Gastroesophageal sphincter (tissue), 4 donors: ENCODE measurements around the gene ANKRD31. TPM values are rescaled to one million over a fixed set of nuclear protein-coding genes. Genes with fewer than 3 reads are reported as not detected.
A peak's percentile ranks its signal among the peaks of the same experiment; 100 is the strongest.

Experiments
- ATAC-seq: fragments of 150-250 bp; one replicate; pipeline ENCODE4 v1.9.1; 2016; ENCODE audit warnings: mild to moderate bottlenecking, moderate library complexity
- H3K27ac ChIP-seq, 4 donors: fragments of 200-600 bp; sonication (generic) in 3 of 4; 1 replicate in 3 of 4; 2 replicates in 1 of 4; pipeline ENCODE4 v1.5.1; 2016 to 2019
- H3K27me3 ChIP-seq: fragments of 200-600 bp; sonication (generic); one replicate; pipeline ENCODE4 v1.5.1; 2019
- H3K36me3 ChIP-seq, 2 donors: fragments of 200-600 bp; sonication (generic); one replicate each; pipeline ENCODE4 v1.5.1; 2019; ENCODE audit warnings: control low read depth in 1 of 2
- H3K4me1 ChIP-seq, 3 donors: fragments of 200-600 bp; sonication (generic); 1 replicate in 2 of 3; 2 replicates in 1 of 3; pipeline ENCODE4 v1.5.1; 2016 to 2019; ENCODE audit warnings: control low read depth in 2 of 3
- H3K4me3 ChIP-seq, 2 donors: fragments of 200-600 bp; sonication (generic); one replicate each; pipeline ENCODE4 v1.5.1; 2019; ENCODE audit warnings: mild to moderate bottlenecking in 1 of 2, moderate library complexity in 1 of 2
- H3K9me3 ChIP-seq, 3 donors: fragments of 200-600 bp; sonication (generic); one replicate each; pipeline ENCODE4 v1.5.1; 2017 to 2019; ENCODE audit warnings: control low read depth in 2 of 3
- CTCF ChIP-seq, 4 experiments: fragments of 200-600 bp in 2 of 4; fragments of 450-650 bp in 2 of 4; sonication (generic) in 1 of 4; IDR thresholded peaks; one replicate each; pipeline ENCODE4 v1.5.1; 2017 to 2019; ENCODE audit warnings: antibody characterized with exemption in 4 of 4, mild to moderate bottlenecking in 2 of 4, moderate library complexity in 2 of 4
- EP300 ChIP-seq: sonication (generic); formaldehyde crosslinking; IDR thresholded peaks from one replicate; pipeline ENCODE4 v1.6.1; 2017; ENCODE audit warnings: antibody characterized with exemption, mild to moderate bottlenecking
- POLR2A ChIP-seq, 2 donors: fragments of 450-650 bp; IDR thresholded peaks; one replicate each; pipeline ENCODE4 v1.6.1; 2017; ENCODE audit warnings: antibody characterized with exemption in 2 of 2, mild to moderate bottlenecking in 2 of 2, moderate library complexity in 1 of 2
- POLR2AphosphoS5 ChIP-seq: sonication (generic); formaldehyde crosslinking; IDR thresholded peaks from one replicate; pipeline ENCODE4 v1.6.1; 2017; ENCODE audit warnings: antibody characterized with exemption
- WGBS, 2 donors: methylation state at CpG; one replicate each; pipeline ENCODE4 v1.1.5; 2018; ENCODE audit warnings: low coverage in 1 of 2; 5-methylcytosine and 5-hydroxymethylcytosine counted together
- total RNA-seq, 4 donors: library from RNA; depleted of rRNA; stranded (reverse); fragments of >200 nt; gene quantifications; one replicate each; pipeline ENCODE4 v1.1.0, GENCODE V29; 2016

The ANKRD31 gene
- total RNA-seq: under 1 TPM in 3 of 4 donors, not detected in 1; 0.16 to 0.27 (median 0.23) TPM

DNA sequence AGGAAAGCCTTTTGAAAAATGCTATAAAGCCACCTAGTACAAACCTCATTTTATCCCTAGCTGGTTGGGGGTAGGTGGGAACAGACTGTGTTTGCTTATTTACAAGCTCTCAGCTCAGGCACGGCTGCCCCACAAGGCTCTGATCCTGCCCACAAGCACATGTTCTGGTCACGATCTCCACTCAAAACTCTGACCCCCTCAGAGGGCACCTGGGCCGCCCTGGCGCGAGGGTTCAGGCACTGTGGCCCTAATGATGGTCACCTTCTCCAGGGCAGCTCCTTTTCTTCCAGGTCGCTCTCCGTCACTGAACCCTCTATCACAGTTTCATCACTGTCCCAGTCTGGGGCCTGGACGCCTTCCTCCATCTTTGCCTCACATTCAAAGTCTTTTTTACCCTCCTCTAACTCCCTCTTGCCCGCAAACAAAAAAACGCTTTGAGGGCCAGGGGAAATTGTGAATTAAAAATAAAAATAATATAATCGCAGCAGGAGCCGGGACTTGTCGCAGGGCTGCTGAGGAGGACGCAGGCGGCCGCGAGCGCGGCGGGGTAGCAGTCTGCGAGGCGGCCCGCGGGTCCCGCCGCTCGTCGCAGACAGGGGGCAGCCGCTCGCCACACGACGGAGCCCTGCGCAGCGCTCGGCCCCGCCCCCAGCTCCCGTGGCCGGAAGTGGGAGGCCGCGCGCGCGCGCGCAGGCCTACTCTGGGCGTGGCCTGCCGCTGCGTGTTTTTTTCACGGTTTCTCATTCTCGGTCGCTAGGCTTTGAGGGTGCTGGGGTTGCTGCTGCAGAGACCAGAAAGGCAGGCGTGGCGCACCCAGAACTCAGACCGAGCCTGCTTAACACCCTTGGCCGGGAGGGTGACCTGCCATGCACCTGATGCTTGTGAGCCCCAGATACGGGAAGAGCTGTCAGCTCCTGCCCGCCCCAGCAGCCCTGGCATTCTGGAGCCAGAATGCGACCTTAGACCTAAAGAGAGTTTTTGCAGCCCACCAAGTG lies at the start of gene ANKRD31:
TSS of gene ANKRD31 (minus strand) at position 557 of the 995 bp plus-strand sequence. CDS start at position 365, 192 bp downstream.
- ATAC-seq: peak; percentile 99
- WGBS, 2 donors: 3 to 15% methylated on average over 7 to 30 of the region's 58 CpGs

GRCh38 chr5:75286211-75286773 lies 49.6 kb upstream of the ANKRD31 start:
- Histone ChIP-seq H3K9me3 (no peaks in the 10 kb centered on the region), H3K36me3 (no peaks in the 10 kb centered on the region), H3K4me3 (no peak overlapping the region), H3K4me1 (no peaks in the 10 kb centered on the region), H3K27ac (no peak overlapping the region), H3K27me3 (no peaks in the 10 kb centered on the region)
- no peak for ATAC-seq
- WGBS, 2 donors: 70 to 80% methylated on average over 2 of the region's 3 CpGs
- TF ChIP-seq EP300 (no peak), POLR2A (IDR thresholded peaks at IDR 0.05) (no peak), POLR2AphosphoS5 (no peak), CTCF (IDR thresholded peaks at IDR 0.05) (no peak)

More for the DNA sequence above, at the start of gene ANKRD31:
- no peak for TF ChIP-seq EP300
- peak; percentile 53 for TF ChIP-seq POLR2AphosphoS5
- TF ChIP-seq CTCF (IDR thresholded peaks at IDR 0.05): peak; percentile 69 to 97 (median 92)
- TF ChIP-seq POLR2A (IDR thresholded peaks at IDR 0.05): peak; percentile 44 to 69
- Histone ChIP-seq H3K4me3 (peak within 1 kb of the TSS; percentile 41 to 66), H3K27ac (peak within 1 kb of the TSS; percentile 0 to 84 (median 81)), H3K36me3 (no peaks in the 10 kb centered on the region), H3K4me1 (peaks cover 0 to 13% (median 3%) of the 10 kb centered on the region in 3 donors), H3K9me3 (no peaks in the 10 kb centered on the region), H3K27me3 (no peaks in the 10 kb centered on the region)

DNA sequence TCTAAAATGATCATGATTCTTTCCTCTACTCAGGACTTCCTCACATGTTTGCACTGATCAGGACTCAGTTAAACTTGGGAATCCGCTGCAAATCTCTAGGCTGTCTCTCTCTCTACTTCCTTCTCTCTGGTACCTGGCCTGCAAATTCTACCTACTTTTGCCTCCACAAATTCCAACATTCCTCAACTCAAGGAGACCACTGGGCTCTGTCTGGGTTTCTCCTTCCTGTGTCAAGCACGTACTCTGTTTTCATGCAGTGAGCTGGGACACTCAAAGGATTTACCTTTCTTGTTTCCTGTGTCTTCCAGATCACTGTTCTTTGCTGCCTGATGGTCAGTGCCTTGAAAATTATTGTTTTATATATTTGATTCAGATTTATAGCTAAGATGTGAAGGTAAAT lies 45.9 kb upstream of the ANKRD31 start:
- H3K36me3 ChIP-seq: no peaks in the 10 kb centered on the region
- TF ChIP-seq EP300: no peak
- no peak for TF ChIP-seq POLR2A (IDR thresholded peaks at IDR 0.05)
- no peak for TF ChIP-seq CTCF (IDR thresholded peaks at IDR 0.05)
- TF ChIP-seq POLR2AphosphoS5: no peak
- no peaks in the 10 kb centered on the region for H3K27me3 ChIP-seq
- H3K9me3 ChIP-seq: no peaks in the 10 kb centered on the region
- ATAC-seq: no peak
- no peaks in the 10 kb centered on the region for H3K4me1 ChIP-seq
- 83 to 94% methylated on average over 2 of the region's 2 CpGs for WGBS, 2 donors
- H3K27ac ChIP-seq: no peak overlapping the region
- no peak overlapping the region for H3K4me3 ChIP-seq

GRCh38 chr5:75281716-75282465 lies 45.2 kb upstream of the ANKRD31 start:
- no peaks in the 10 kb centered on the region for H3K27me3 ChIP-seq
- no peaks in the 10 kb centered on the region for H3K36me3 ChIP-seq
- no peaks in the 10 kb centered on the region for H3K4me1 ChIP-seq
- no peak overlapping the region for H3K4me3 ChIP-seq
- ATAC-seq: no peak
- TF ChIP-seq POLR2AphosphoS5: no peak
- WGBS, 2 donors: 70 to 73% methylated on average over 3 to 4 of the region's 4 CpGs
- no peak overlapping the region for H3K27ac ChIP-seq
- H3K9me3 ChIP-seq: no peaks in the 10 kb centered on the region

GRCh38 chr5:75279321-75279720 lies 42.6 kb upstream of the ANKRD31 start:
- no peaks in the 10 kb centered on the region for H3K4me1 ChIP-seq
- no peaks in the 10 kb centered on the region for H3K36me3 ChIP-seq
- no peak overlapping the region for H3K27ac ChIP-seq
- no peaks in the 10 kb centered on the region for H3K9me3 ChIP-seq
- H3K4me3 ChIP-seq: no peak overlapping the region
- ATAC-seq: no peak
- no peaks in the 10 kb centered on the region for H3K27me3 ChIP-seq
- no peak for TF ChIP-seq EP300
- 77% methylated on average over 1 of the region's 1 CpG; no CpG with 5 or more reads in 1 of the 2 donors for WGBS, 2 donors
